Measurements from ENCODE around the gene FGF18.

The FGF18 gene

GRCh38 chr5:171425596-171426244, 6.3 kb downstream of the FGF18 start:
- DNase-seq: no peak

- no peak for DNase-seq
These were observed 6.8 kb downstream of the FGF18 start for GRCh38 chr5:171426266-171426665.

- DNase-seq: no peak
These were observed 7.2 kb downstream of the FGF18 start for GRCh38 chr5:171426680-171427079.

GRCh38 chr5:171427318-171428167, 8.1 kb downstream of the FGF18 start:
- DNase-seq: no peak

- no peak for DNase-seq
These were observed 8.8 kb downstream of the FGF18 start for GRCh38 chr5:171428168-171428696.

GRCh38 chr5:171428809-171429542, 9.5 kb downstream of the FGF18 start:
- no peak for DNase-seq

- no peak for DNase-seq
These were observed 10.1 kb downstream of the FGF18 start for GRCh38 chr5:171429543-171429910.

GRCh38 chr5:171431251-171431777, 11.9 kb downstream of the FGF18 start:
- no peak for DNase-seq

GRCh38 chr5:171432076-171432475, 12.6 kb downstream of the FGF18 start:
- no peak for DNase-seq

GRCh38 chr5:171432583-171433351, 13.3 kb downstream of the FGF18 start:
- no peak for DNase-seq

GRCh38 chr5:171433352-171433698, 13.9 kb downstream of the FGF18 start:
- DNase-seq: no peak

- DNase-seq: no peak
These were observed 14.7 kb downstream of the FGF18 start for GRCh38 chr5:171433982-171434676.

- DNase-seq: no peak
These were observed 15.4 kb downstream of the FGF18 start for GRCh38 chr5:171434874-171435273.

- no peak for DNase-seq
These were observed 16.5 kb downstream of the FGF18 start for GRCh38 chr5:171435908-171436307.

- DNase-seq: no peak
These were observed 17.4 kb downstream of the FGF18 start for GRCh38 chr5:171436804-171437285.

- no peak for DNase-seq
These were observed 17.9 kb downstream of the FGF18 start for GRCh38 chr5:171437286-171437821.

- DNase-seq: no peak
These were observed 19.3 kb downstream of the FGF18 start for GRCh38 chr5:171438738-171439137.

GRCh38 chr5:171441246-171441791, 21.9 kb downstream of the FGF18 start:
- DNase-seq: no peak

- no peak for DNase-seq
These were observed 23.0 kb downstream of the FGF18 start for GRCh38 chr5:171442287-171443042.

GRCh38 chr5:171444582-171444981, 25.1 kb downstream of the FGF18 start:
- no peak for DNase-seq

Data from activated naive CD4-positive, alpha-beta T cell treated with Interleukin-2 at 50 U/mL for 16 hours (primary cell).